Endothelial cell of umbilical vein (primary cell): ENCODE measurements around the gene KDM4C.

Experiments used
- CTCF ChIP-seq, 2 donors: IDR thresholded peaks; 1 replicate in 1 of 2; 2 replicates in 1 of 2; pipeline ENCODE4 v1.5.1; 2011; ENCODE audit warnings: low read length in 2 of 2, mild to moderate bottlenecking in 2 of 2, moderate library complexity in 2 of 2, control low read depth in 1 of 2, inconsistent platforms in 1 of 2, low read depth in 1 of 2; ENCODE audit not compliant: insufficient read depth in 1 of 2; ENCODE audit errors: extremely low read depth in 1 of 2
- EZH2 ChIP-seq: IDR thresholded peaks from 2 replicates; pipeline ENCODE4 v1.6.1; 2012; ENCODE audit warnings: borderline replicate concordance, low read depth, mild to moderate bottlenecking, moderate library complexity, low read length, inconsistent platforms; ENCODE audit not compliant: severe bottlenecking
- JUN ChIP-seq: IDR thresholded peaks from 2 replicates; pipeline ENCODE4 v1.6.1; 2011; ENCODE audit warnings: borderline replicate concordance, low read depth; ENCODE audit not compliant: insufficient read length, insufficient read depth
- MYC ChIP-seq: IDR thresholded peaks from one replicate; pipeline ENCODE4 v1.6.1; 2011; ENCODE audit warnings: mild to moderate bottlenecking, low read depth, low read length
- POLR2AphosphoS5 ChIP-seq: IDR thresholded peaks from 2 replicates; pipeline ENCODE4 v1.6.1; 2012; ENCODE audit warnings: low read depth, mild to moderate bottlenecking, control low read depth, low read length, moderate library complexity; ENCODE audit not compliant: insufficient read depth

- TF ChIP-seq CTCF (IDR thresholded peaks at IDR 0.05; ENCODE audit: extremely low read depth in 1 of 2, insufficient read depth in 1 of 2, low read depth in 1 of 2, low read length in 2 of 2) (no peak), EZH2 (no peak), JUN (no peak), MYC (no peak), POLR2AphosphoS5 (no peak)
These were observed 13.9 kb downstream of the KDM4C start for GRCh38 chr9:6771722-6772121.
